ENCODE data around the gene NOTCH2NLA. TPM values are rescaled to one million over a fixed set of nuclear protein-coding genes. Genes with fewer than 3 reads are reported as not detected.
"Not testable (repeated sequence)": the region's sequence is repeated elsewhere in the genome, so short reads cannot be mapped to it uniquely, and the experiment has no call there.

NOTCH2NLA gene
- total RNA-seq, 6 donors from 2014 or later = 35.2 to 83.6 (median 70.6) TPM

- WGBS, 2 donors = 86% methylated on average over 1 of the region's 4 CpGs; no CpG with 5 or more reads in 1 of the 2 donors
- H3K4me1 ChIP-seq; ATAC-seq (ENCODE audit: low FRiP score in 2 of 2); H3K27me3 ChIP-seq; DNase-seq; H3K36me3 ChIP-seq; H3K4me3 ChIP-seq; H3K27ac ChIP-seq; H3K9me3 ChIP-seq: not testable (repeated sequence)
Measured at GRCh38 chr1:146254569-146255197, 25.9 kb upstream of the NOTCH2NLA start.

GRCh38 chr1:146253249-146253855, 24.5 kb upstream of the NOTCH2NLA start:
- ATAC-seq (ENCODE audit: low FRiP score in 2 of 2); H3K9me3 ChIP-seq: not testable (repeated sequence)
- no CpG with 5 or more reads among the region's 4 CpGs for WGBS, 2 donors

GRCh38 chr1:146251523-146251922, 22.7 kb upstream of the NOTCH2NLA start:
- H3K27ac ChIP-seq; H3K36me3 ChIP-seq; H3K27me3 ChIP-seq; DNase-seq; H3K9me3 ChIP-seq; H3K4me1 ChIP-seq; ATAC-seq (ENCODE audit: low FRiP score in 2 of 2); H3K4me3 ChIP-seq: not testable (repeated sequence)
- WGBS, 2 donors = no CpG with 5 or more reads among the region's 1 CpG

More at GRCh38 chr1:146253249-146253855, 24.5 kb upstream of the NOTCH2NLA start:
- not testable (repeated sequence) for H3K4me1 ChIP-seq, H3K4me3 ChIP-seq, DNase-seq, H3K36me3 ChIP-seq, H3K27ac ChIP-seq, H3K27me3 ChIP-seq

GRCh38 chr1:146248643-146249042, 19.8 kb upstream of the NOTCH2NLA start:
- WGBS, 2 donors = no CpG with 5 or more reads among the region's 4 CpGs
- not testable (repeated sequence) for ATAC-seq (ENCODE audit: low FRiP score in 2 of 2)

GRCh38 chr1:146236626-146237025, 7.8 kb upstream of the NOTCH2NLA start:
- WGBS, 2 donors = no CpG with 5 or more reads among the region's 2 CpGs
- H3K27me3 ChIP-seq; ATAC-seq (ENCODE audit: low FRiP score in 2 of 2); H3K4me1 ChIP-seq; DNase-seq; H3K4me3 ChIP-seq; H3K36me3 ChIP-seq; H3K27ac ChIP-seq; H3K9me3 ChIP-seq: not testable (repeated sequence)

More at GRCh38 chr1:146248643-146249042, 19.8 kb upstream of the NOTCH2NLA start:
- H3K4me1 ChIP-seq, H3K27ac ChIP-seq, DNase-seq, H3K9me3 ChIP-seq, H3K4me3 ChIP-seq, H3K36me3 ChIP-seq, H3K27me3 ChIP-seq: not testable (repeated sequence)

- not testable (repeated sequence) for H3K36me3 ChIP-seq; H3K27ac ChIP-seq; H3K4me1 ChIP-seq; H3K4me3 ChIP-seq; H3K27me3 ChIP-seq; DNase-seq; ATAC-seq (ENCODE audit: low FRiP score in 2 of 2); H3K9me3 ChIP-seq
- WGBS, 2 donors = no CpG with 5 or more reads among the region's 5 CpGs
Measured at GRCh38 chr1:146236026-146236601, 7.3 kb upstream of the NOTCH2NLA start.

- 0% methylated on average over 3 of the region's 53 CpGs; no CpG with 5 or more reads in 1 of the 2 donors for WGBS, 2 donors
- H3K9me3 ChIP-seq; H3K27me3 ChIP-seq; H3K4me1 ChIP-seq; ATAC-seq (ENCODE audit: low FRiP score in 2 of 2); H3K36me3 ChIP-seq: not testable (repeated sequence)
- Histone ChIP-seq H3K4me3 (peak overlapping the region; percentile 29 to 61 (median 50)), H3K27ac (peak overlapping the region in 3 of 4 donors; percentile 84 to 90 (median 84))
- DNase-seq = peak in 1 of 2 donors; percentile 19
Measured at GRCh38 chr1:146228144-146228682, 608 bp downstream of the NOTCH2NLA start.

GRCh38 chr1:146174531-146174930, 54.3 kb downstream of the NOTCH2NLA start:
- ATAC-seq (ENCODE audit: low FRiP score in 2 of 2); H3K36me3 ChIP-seq; H3K9me3 ChIP-seq; H3K27me3 ChIP-seq; H3K4me1 ChIP-seq; H3K4me3 ChIP-seq: not testable (repeated sequence)
- peak overlapping the region in 1 of 4 donors; percentile 79 for H3K27ac ChIP-seq
- 14 to 17% methylated on average over 1 to 4 of the region's 5 CpGs for WGBS, 2 donors
- peak in 1 of 2 donors; percentile 21 for DNase-seq

- DNase-seq; H3K9me3 ChIP-seq; ATAC-seq (ENCODE audit: low FRiP score in 2 of 2); H3K27me3 ChIP-seq; H3K27ac ChIP-seq; H3K4me1 ChIP-seq; H3K36me3 ChIP-seq; H3K4me3 ChIP-seq: not testable (repeated sequence)
- no CpG with 5 or more reads among the region's 1 CpG for WGBS, 2 donors
Measured at GRCh38 chr1:146167740-146168139, 61.1 kb downstream of the NOTCH2NLA start.

- H3K27ac ChIP-seq; H3K27me3 ChIP-seq; H3K9me3 ChIP-seq; H3K4me1 ChIP-seq; ATAC-seq (ENCODE audit: low FRiP score in 2 of 2); H3K36me3 ChIP-seq; DNase-seq; H3K4me3 ChIP-seq: not testable (repeated sequence)
- WGBS, 2 donors = no CpG with 5 or more reads among the region's 1 CpG
Measured at GRCh38 chr1:146167273-146167672, 61.5 kb downstream of the NOTCH2NLA start.

Data from upper lobe of left lung (tissue), 6 donors.